GM12872 (cell line): ENCODE measurements around the gene WSB2.

ENCODE experiments used
- CTCF ChIP-seq: IDR thresholded peaks from 3 replicates; pipeline ENCODE4 v1.5.1; 2011; ENCODE audit warnings: low read depth, mild to moderate bottlenecking, low read length, moderate library complexity; ENCODE audit not compliant: insufficient read depth

Gene WSB2

DNA sequence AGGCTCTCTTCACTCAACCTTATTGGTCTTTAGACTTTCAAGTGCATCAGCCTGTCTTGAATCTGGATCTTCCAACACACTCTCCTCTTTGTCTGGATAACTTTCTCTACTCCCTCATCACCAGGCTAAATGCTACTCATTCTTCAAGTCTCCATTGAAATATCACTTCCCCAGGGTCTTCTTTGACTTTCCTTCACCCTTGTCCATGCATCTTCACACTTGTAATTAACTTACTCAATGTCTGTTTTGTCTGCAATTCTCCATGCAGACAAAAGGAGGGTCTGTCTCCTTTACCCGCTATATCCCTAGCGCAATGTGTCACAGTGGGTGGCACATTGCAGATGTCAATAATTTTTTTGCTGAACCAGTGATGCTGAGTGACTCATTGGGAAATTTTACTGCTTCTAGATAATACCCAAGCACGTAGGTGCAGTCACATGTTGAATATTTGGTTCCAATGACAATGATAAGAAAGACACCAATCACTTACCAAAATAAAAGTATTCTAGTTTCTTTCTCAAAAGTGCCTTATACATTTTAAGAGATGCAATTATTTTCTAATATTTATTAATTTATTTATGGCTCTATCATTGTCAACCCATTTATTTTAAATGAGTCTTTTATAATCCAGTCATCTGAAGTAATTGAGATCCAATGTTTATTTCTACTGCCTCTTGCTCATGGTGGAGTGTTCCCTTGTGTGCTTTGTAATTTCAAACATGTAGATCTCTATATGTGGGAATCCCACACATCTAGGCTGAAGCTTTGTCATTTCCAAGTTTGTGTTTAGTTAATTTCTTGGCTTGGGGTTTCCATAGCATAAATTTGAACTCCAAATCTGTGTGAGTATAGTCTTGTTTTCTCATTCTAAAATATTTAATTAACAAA is 66.2 kb downstream of the WSB2 start:
- no peak for TF ChIP-seq CTCF

- no peak for TF ChIP-seq CTCF
Observed at GRCh38 chr12:117986705-117987469, 74.1 kb downstream of the WSB2 start.

- TF ChIP-seq CTCF = no peak
Observed at GRCh38 chr12:117985182-117985581, 75.8 kb downstream of the WSB2 start.
